Kidney epithelial cell (primary cell): ENCODE measurements around the gene PTPRD. TPM values are rescaled to one million over a fixed set of nuclear protein-coding genes. Genes with fewer than 3 reads are reported as not detected.

ENCODE experiments used
- DNase-seq: peaks from one replicate; pipeline ENCODE4 v3.0.0-alpha.2; 2010; ENCODE audit warnings: low read depth
- H3K27me3 ChIP-seq: 2 replicates; pipeline ENCODE4 v1.6.0; 2011; ENCODE audit warnings: low read length; ENCODE audit not compliant: control insufficient read depth, insufficient read depth
- H3K36me3 ChIP-seq: 2 replicates; pipeline ENCODE4 v1.5.1; 2011; ENCODE audit warnings: low read length; ENCODE audit not compliant: control insufficient read depth, insufficient read depth
- H3K4me3 ChIP-seq: 2 replicates; pipeline ENCODE4 v1.5.1; 2011; ENCODE audit warnings: low read depth, mild to moderate bottlenecking, control low read depth, low read length
- total RNA-seq: library from RNA; depleted of rRNA; stranded (reverse); fragments of >200 nt; gene quantifications from 2 replicates; pipeline ENCODE4 v1.2.3, GENCODE V29; 2015
- TF ChIP-seq, protein P1 (sequence below): IDR thresholded peaks from 2 replicates; pipeline ENCODE4 v1.5.1; 2011; ENCODE audit warnings: mild to moderate bottlenecking, moderate library complexity, low read length, control low read depth, inconsistent platforms; ENCODE audit not compliant: insufficient read depth, poor library complexity, severe bottlenecking

Gene PTPRD
- total RNA-seq, 1 donor from 2014 or later = 18.8 TPM

DNA sequence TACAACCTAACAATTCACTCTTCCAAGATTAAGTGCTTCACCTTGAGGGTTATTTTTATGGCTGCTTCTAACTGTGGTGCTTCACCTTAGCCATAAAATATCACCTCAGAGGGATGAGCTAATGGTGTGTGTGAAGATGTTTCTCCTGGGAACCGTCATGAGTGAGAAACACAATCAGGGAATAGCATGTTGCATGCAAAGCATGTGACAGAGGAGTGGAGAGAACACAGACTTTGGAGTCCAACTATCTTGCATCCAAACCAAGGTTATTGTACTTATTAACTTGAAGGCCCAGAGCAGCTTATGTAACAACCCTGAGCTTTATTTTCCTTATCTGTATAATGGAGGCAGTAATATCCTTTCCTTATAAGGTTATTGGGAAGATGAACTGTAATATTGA, 1724.2 kb downstream of the PTPRD start:
- DNase-seq = no peak
- Histone ChIP-seq H3K4me3 (no peak overlapping the region), H3K36me3 (no peaks in the 10 kb centered on the region), H3K27me3 (no peaks in the 10 kb centered on the region)
- TF ChIP-seq, protein P1, sequence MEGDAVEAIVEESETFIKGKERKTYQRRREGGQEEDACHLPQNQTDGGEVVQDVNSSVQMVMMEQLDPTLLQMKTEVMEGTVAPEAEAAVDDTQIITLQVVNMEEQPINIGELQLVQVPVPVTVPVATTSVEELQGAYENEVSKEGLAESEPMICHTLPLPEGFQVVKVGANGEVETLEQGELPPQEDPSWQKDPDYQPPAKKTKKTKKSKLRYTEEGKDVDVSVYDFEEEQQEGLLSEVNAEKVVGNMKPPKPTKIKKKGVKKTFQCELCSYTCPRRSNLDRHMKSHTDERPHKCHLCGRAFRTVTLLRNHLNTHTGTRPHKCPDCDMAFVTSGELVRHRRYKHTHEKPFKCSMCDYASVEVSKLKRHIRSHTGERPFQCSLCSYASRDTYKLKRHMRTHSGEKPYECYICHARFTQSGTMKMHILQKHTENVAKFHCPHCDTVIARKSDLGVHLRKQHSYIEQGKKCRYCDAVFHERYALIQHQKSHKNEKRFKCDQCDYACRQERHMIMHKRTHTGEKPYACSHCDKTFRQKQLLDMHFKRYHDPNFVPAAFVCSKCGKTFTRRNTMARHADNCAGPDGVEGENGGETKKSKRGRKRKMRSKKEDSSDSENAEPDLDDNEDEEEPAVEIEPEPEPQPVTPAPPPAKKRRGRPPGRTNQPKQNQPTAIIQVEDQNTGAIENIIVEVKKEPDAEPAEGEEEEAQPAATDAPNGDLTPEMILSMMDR = no peak

DNA sequence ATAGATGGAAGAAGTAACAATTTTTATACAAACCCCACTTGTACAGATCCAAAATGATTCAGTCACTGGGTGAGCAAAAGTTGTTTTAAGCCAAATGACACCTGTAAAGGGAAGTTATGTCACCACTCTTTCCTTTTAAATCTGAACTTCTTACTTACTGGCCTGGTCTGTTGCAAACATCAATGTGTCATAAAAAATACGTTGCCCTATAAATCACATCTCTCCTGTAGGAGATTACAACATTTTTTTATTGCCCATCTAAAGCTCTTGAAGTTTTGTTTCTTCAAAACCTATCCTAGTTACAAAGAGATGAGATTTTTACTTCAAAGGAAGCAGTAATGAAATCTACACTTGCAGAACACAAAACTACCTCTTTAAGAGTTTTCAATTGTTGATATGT, 1725.4 kb downstream of the PTPRD start:
- DNase-seq = no peak
- no peaks in the 10 kb centered on the region for H3K36me3 ChIP-seq
- no peaks in the 10 kb centered on the region for H3K27me3 ChIP-seq
- TF ChIP-seq, protein P1 = no peak
- H3K4me3 ChIP-seq = no peak overlapping the region

GRCh38 chr9:8883321-8883720, 1729.5 kb downstream of the PTPRD start:
- Histone ChIP-seq H3K4me3 (no peak overlapping the region), H3K36me3 (no peaks in the 10 kb centered on the region), H3K27me3 (no peaks in the 10 kb centered on the region)
- DNase-seq = no peak
- TF ChIP-seq, protein P1 = no peak

- H3K27me3 ChIP-seq = no peaks in the 10 kb centered on the region
- H3K36me3 ChIP-seq = no peaks in the 10 kb centered on the region
- H3K4me3 ChIP-seq = no peak overlapping the region
- TF ChIP-seq, protein P1 = no peak
- no peak for DNase-seq
These were observed 1732.7 kb downstream of the PTPRD start for GRCh38 chr9:8880060-8880459.

GRCh38 chr9:8879284-8879683, 1733.5 kb downstream of the PTPRD start:
- Histone ChIP-seq H3K36me3 (no peaks in the 10 kb centered on the region), H3K27me3 (no peaks in the 10 kb centered on the region), H3K4me3 (no peak overlapping the region)
- DNase-seq = no peak
- TF ChIP-seq, protein P1 = no peak

DNA sequence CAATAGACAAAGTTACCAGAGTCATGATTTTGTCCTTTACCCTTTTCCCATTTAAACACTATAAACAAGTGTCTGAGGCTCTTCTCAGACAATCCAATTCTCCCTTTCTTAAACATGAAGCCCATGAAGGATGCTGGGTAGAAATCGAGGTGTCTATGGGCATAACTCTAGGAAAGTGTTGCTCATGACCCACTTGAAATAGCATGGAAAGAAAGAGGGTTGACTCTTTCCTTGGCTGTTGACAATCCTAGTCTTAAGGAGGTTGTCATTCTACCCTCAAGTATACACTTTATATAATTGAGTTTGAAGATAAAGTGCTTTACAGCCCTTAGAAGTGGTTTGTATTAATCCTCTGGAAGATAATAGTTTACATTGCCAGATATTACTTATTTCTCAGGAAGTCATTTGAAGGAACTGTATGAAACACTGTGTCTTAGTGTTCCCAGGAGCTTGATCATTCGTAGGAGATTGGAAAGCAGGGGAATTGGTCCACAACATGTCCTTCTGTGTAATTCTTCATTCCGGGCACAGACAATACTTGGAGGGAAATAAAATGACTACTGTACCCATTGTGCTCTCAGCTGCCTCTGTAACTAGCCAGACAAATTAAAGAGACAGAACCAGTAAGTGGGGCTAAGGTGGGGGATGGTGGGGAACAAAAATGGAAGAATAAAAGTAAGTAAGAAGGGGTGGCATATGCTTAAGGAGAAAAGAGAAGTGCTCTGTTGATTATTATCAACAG, 1734.9 kb downstream of the PTPRD start:
- H3K4me3 ChIP-seq = no peak overlapping the region
- H3K27me3 ChIP-seq = no peaks in the 10 kb centered on the region
- no peaks in the 10 kb centered on the region for H3K36me3 ChIP-seq
- TF ChIP-seq, protein P1 = no peak
- no peak for DNase-seq
